WTC11 (cell line): ENCODE data around the gene AGXT. TPM values are rescaled to one million over a fixed set of nuclear protein-coding genes. Genes with fewer than 3 reads are reported as not detected.

Experiments
- ATAC-seq: fragments of 200-7000 bp; cut with Tn5 transposase; 2 replicates; pipeline ENCODE4 v1.10.0; 2021; ENCODE audit warnings: mild to moderate bottlenecking, moderate library complexity
- CTCF ChIA-PET: fragments of 300-600 bp; sonication (Branson Sonifier 250); formaldehyde crosslinking; loops from one replicate; lab custom pipeline; 2021; ENCODE audit warnings: antibody characterized with exemption; lab: Charles Lee
- POLR2A ChIA-PET: fragments of 350-600 bp; sonication (Branson Sonifier 250); formaldehyde crosslinking; loops from one replicate; lab custom pipeline; 2021; ENCODE audit warnings: antibody characterized with exemption; lab: Charles Lee
- DNase-seq: peaks from one replicate; pipeline ENCODE4 v3.0.0; 2021; ENCODE audit warnings: low spot score
- H3K27ac Mint-ChIP-seq: 2 replicates; pipeline ENCODE4 v1.8.0; 2021; ENCODE audit warnings: mixed read lengths
- H3K27me3 Mint-ChIP-seq: 2 replicates; pipeline ENCODE4 v1.8.0; 2021; ENCODE audit warnings: low read depth, mild to moderate bottlenecking, moderate library complexity, mixed read lengths
- H3K36me3 Mint-ChIP-seq: 2 replicates; pipeline ENCODE4 v1.8.0; 2021; ENCODE audit warnings: mixed read lengths
- H3K4me1 Mint-ChIP-seq: 2 replicates; pipeline ENCODE4 v1.8.0; 2022; ENCODE audit warnings: mixed read lengths
- H3K4me3 Mint-ChIP-seq: 2 replicates; pipeline ENCODE4 v1.8.0; 2021; ENCODE audit warnings: mild to moderate bottlenecking, moderate library complexity, mixed read lengths
- H3K9me3 Mint-ChIP-seq: 2 replicates; pipeline ENCODE4 v1.8.0; 2021; ENCODE audit warnings: mixed read lengths
- ATF2 ChIP-seq: sonication (generic); formaldehyde crosslinking; IDR thresholded peaks from 2 replicates; pipeline ENCODE4 v1.8.1; 2022; ENCODE audit warnings: low read depth, missing genetic modification reagents, borderline replicate concordance
- CBFB ChIP-seq: sonication (generic); formaldehyde crosslinking; IDR thresholded peaks from 2 replicates; pipeline ENCODE4 v1.8.1; 2022; ENCODE audit warnings: mild to moderate bottlenecking, low read depth, missing genetic modification reagents
- ELF4 ChIP-seq: sonication (generic); formaldehyde crosslinking; IDR thresholded peaks from 2 replicates; pipeline ENCODE4 v1.8.1; 2022; ENCODE audit warnings: low read depth, mild to moderate bottlenecking, moderate library complexity, missing genetic modification reagents
- JUN ChIP-seq: sonication (generic); formaldehyde crosslinking; IDR thresholded peaks from 2 replicates; pipeline ENCODE4 v1.8.0; 2023; ENCODE audit warnings: mild to moderate bottlenecking, missing genetic modification reagents
- MXD4 ChIP-seq: fragments of 250-450 bp; sonication (Bioruptor Pico); IDR thresholded peaks from 2 replicates; pipeline ENCODE4 v1.8.0; 2021; ENCODE audit warnings: mild to moderate bottlenecking, moderate library complexity, borderline replicate concordance
- OVOL2 ChIP-seq: fragments of 250-450 bp; sonication (Bioruptor Pico); IDR thresholded peaks from 2 replicates; pipeline ENCODE4 v1.9.0; 2021; ENCODE audit warnings: mild to moderate bottlenecking, borderline replicate concordance
- RORB ChIP-seq: fragments of 250-450 bp; sonication (Bioruptor Pico); IDR thresholded peaks from 2 replicates; pipeline ENCODE4 v1.9.0; 2021; ENCODE audit warnings: mild to moderate bottlenecking
- SOX15 ChIP-seq: fragments of 250-450 bp; sonication (Bioruptor Pico); IDR thresholded peaks from 2 replicates; pipeline ENCODE4 v1.9.0; 2021; ENCODE audit warnings: mild to moderate bottlenecking
- TCF7 ChIP-seq: sonication (generic); formaldehyde crosslinking; IDR thresholded peaks from 2 replicates; pipeline ENCODE4 v1.8.0; 2022; ENCODE audit warnings: mild to moderate bottlenecking, low read depth, missing genetic modification reagents, moderate library complexity
- USF2 ChIP-seq: sonication (generic); formaldehyde crosslinking; IDR thresholded peaks from 2 replicates; pipeline ENCODE4 v1.8.1; 2023; ENCODE audit warnings: mild to moderate bottlenecking, missing genetic modification reagents, moderate library complexity
- ZBTB21 ChIP-seq: sonication (generic); formaldehyde crosslinking; IDR thresholded peaks from 2 replicates; pipeline ENCODE4 v1.8.1; 2023; ENCODE audit warnings: mild to moderate bottlenecking, missing genetic modification reagents, borderline replicate concordance
- ZNF317 ChIP-seq: sonication (generic); formaldehyde crosslinking; IDR thresholded peaks from 2 replicates; pipeline ENCODE4 v1.8.1; 2023; ENCODE audit warnings: low read depth, mild to moderate bottlenecking, moderate library complexity, missing genetic modification reagents, borderline replicate concordance
- total RNA-seq: library from RNA; stranded (reverse); gene quantifications from 3 replicates; pipeline ENCODE4 v1.2.3, GENCODE V29; 2021
- TF ChIP-seq, protein P1 (sequence below): sonication (generic); formaldehyde crosslinking; IDR thresholded peaks from 2 replicates; pipeline ENCODE4 v1.8.0; 2022; ENCODE audit warnings: mild to moderate bottlenecking, missing genetic modification reagents
- TF ChIP-seq, protein P2 (sequence below): sonication (generic); formaldehyde crosslinking; conservative IDR thresholded peaks from 2 replicates; pipeline ENCODE4 v1.8.1; 2022; ENCODE audit warnings: mild to moderate bottlenecking, missing genetic modification reagents
- TF ChIP-seq, protein P3 (sequence below): sonication (generic); formaldehyde crosslinking; IDR thresholded peaks from 2 replicates; pipeline ENCODE4 v1.8.0; 2023; ENCODE audit warnings: missing genetic modification reagents
- TF ChIP-seq, protein P4 (sequence below): sonication (generic); formaldehyde crosslinking; IDR thresholded peaks from 2 replicates; pipeline ENCODE4 v1.8.1; 2023; ENCODE audit warnings: mild to moderate bottlenecking, missing genetic modification reagents, borderline replicate concordance
- TF ChIP-seq, protein P5 (sequence below): fragments of 250-450 bp; sonication (Bioruptor Pico); conservative IDR thresholded peaks from 2 replicates; pipeline ENCODE4 v1.9.0; 2021; ENCODE audit warnings: mild to moderate bottlenecking

AGXT gene
- total RNA-seq, 1 experiment from 2014 or later, result 0.24 TPM

- no peaks in the 10 kb centered on the region for H3K27me3 Mint-ChIP-seq
- CTCF ChIA-PET, result interaction anchor here (1.0 kb wide), 1 partner anchor 11 kb away, joined by 4 read pairs; no protein-coding TSS in a partner anchor
- POLR2A ChIA-PET, result no interaction called here
- H3K9me3 Mint-ChIP-seq, result no peaks in the 10 kb centered on the region
- DNase-seq (peak; percentile 10), ATAC-seq (no peak; the same call in 1 of the 2 replicates)
- H3K4me3 Mint-ChIP-seq, result no peak overlapping the region
- no peaks in the 10 kb centered on the region for H3K36me3 Mint-ChIP-seq
- no peak overlapping the region for H3K27ac Mint-ChIP-seq
- no peaks in the 10 kb centered on the region for H3K4me1 Mint-ChIP-seq
- TF ChIP-seq ELF4 (CRISPR knock-in tag), result no peak
- no peak for TF ChIP-seq JUN (CRISPR knock-in tag)
- TF ChIP-seq, protein P1, sequence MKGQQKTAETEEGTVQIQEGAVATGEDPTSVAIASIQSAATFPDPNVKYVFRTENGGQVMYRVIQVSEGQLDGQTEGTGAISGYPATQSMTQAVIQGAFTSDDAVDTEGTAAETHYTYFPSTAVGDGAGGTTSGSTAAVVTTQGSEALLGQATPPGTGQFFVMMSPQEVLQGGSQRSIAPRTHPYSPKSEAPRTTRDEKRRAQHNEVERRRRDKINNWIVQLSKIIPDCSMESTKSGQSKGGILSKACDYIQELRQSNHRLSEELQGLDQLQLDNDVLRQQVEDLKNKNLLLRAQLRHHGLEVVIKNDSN (CRISPR knock-in tag), result no peak
- no peak for TF ChIP-seq ZBTB21 (CRISPR knock-in tag)
- TF ChIP-seq, protein P2, sequence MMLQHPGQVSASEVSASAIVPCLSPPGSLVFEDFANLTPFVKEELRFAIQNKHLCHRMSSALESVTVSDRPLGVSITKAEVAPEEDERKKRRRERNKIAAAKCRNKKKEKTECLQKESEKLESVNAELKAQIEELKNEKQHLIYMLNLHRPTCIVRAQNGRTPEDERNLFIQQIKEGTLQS, result no peak
- TF ChIP-seq ZNF317 (CRISPR knock-in tag), result no peak
- TF ChIP-seq, protein P3, sequence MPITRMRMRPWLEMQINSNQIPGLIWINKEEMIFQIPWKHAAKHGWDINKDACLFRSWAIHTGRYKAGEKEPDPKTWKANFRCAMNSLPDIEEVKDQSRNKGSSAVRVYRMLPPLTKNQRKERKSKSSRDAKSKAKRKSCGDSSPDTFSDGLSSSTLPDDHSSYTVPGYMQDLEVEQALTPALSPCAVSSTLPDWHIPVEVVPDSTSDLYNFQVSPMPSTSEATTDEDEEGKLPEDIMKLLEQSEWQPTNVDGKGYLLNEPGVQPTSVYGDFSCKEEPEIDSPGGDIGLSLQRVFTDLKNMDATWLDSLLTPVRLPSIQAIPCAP (CRISPR knock-in tag), result no peak
- TF ChIP-seq, protein P4, sequence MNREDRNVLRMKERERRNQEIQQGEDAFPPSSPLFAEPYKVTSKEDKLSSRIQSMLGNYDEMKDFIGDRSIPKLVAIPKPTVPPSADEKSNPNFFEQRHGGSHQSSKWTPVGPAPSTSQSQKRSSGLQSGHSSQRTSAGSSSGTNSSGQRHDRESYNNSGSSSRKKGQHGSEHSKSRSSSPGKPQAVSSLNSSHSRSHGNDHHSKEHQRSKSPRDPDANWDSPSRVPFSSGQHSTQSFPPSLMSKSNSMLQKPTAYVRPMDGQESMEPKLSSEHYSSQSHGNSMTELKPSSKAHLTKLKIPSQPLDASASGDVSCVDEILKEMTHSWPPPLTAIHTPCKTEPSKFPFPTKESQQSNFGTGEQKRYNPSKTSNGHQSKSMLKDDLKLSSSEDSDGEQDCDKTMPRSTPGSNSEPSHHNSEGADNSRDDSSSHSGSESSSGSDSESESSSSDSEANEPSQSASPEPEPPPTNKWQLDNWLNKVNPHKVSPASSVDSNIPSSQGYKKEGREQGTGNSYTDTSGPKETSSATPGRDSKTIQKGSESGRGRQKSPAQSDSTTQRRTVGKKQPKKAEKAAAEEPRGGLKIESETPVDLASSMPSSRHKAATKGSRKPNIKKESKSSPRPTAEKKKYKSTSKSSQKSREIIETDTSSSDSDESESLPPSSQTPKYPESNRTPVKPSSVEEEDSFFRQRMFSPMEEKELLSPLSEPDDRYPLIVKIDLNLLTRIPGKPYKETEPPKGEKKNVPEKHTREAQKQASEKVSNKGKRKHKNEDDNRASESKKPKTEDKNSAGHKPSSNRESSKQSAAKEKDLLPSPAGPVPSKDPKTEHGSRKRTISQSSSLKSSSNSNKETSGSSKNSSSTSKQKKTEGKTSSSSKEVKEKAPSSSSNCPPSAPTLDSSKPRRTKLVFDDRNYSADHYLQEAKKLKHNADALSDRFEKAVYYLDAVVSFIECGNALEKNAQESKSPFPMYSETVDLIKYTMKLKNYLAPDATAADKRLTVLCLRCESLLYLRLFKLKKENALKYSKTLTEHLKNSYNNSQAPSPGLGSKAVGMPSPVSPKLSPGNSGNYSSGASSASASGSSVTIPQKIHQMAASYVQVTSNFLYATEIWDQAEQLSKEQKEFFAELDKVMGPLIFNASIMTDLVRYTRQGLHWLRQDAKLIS (CRISPR knock-in tag), result no peak
- TF ChIP-seq MXD4, result no peak
- TF ChIP-seq OVOL2 (CRISPR knock-in tag), result no peak
- no peak for TF ChIP-seq RORB
- no peak for TF ChIP-seq SOX15 (CRISPR knock-in tag)
- no peak for TF ChIP-seq ATF2
- TF ChIP-seq, protein P5, sequence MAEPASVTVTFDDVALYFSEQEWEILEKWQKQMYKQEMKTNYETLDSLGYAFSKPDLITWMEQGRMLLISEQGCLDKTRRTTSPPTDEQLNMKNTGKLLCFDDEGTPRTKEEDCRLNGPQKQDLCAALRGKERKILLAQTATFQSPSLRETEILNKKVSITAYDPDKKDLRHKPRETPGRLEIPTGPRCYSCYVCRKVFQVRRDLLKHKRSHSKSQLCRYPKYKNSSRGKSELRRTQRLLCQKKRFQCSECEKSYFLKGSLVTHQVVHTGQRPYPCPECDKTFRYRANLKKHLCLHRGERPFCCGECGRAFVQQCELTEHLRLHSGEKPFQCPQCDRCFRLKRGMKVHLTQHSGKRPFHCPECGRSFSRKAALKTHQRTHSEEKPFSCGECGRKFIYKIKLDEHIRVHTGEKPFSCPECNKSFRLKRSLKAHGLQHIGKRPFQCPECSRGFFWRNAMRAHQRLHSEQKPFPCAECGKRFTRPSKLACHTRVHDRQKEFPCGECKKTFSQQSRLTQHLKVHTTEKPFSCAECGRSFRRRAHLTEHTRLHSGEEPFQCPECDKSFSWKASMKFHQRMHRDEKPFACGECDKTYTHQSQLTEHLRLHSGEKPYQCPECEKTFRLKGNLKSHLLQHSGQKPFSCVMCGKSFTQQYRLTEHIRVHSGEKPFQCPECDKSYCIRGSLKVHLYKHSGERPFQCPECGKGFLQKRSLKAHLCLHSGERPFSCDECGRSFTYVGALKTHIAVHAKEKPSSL (CRISPR knock-in tag), result no peak
- TF ChIP-seq USF2 (CRISPR knock-in tag), result no peak
- no peak for TF ChIP-seq TCF7
- TF ChIP-seq CBFB, result no peak
Observed at GRCh38 chr2:240925191-240925567, 56.6 kb downstream of the AGXT start.
